Measurements from ENCODE around the gene TP53TG5.

Gene TP53TG5

GRCh38 chr20:45374101-45374467 lies 4.0 kb downstream of the TP53TG5 start:
- no peak overlapping the region for H3K9ac ChIP-seq (ENCODE audit: insufficient read length)
- H3K36me3 ChIP-seq (ENCODE audit: insufficient read depth, low read length), result no peaks in the 10 kb centered on the region
- no peak overlapping the region for H3K4me3 ChIP-seq
- H3K9me3 ChIP-seq (ENCODE audit: low read depth, low read length), result no peaks in the 10 kb centered on the region
- H3K27ac ChIP-seq, result no peak overlapping the region
- TF ChIP-seq FOXP2 (optimal IDR thresholded peaks at IDR 0.05; ENCODE audit: control extremely low read depth, extremely low read length, insufficient read depth), result no peak
- TF ChIP-seq EZH2 (IDR thresholded peaks at IDR 0.05), result no peak
- DNase-seq (ENCODE audit: low read depth, low spot score), result no peak

GRCh38 chr20:45373353-45374100 lies 4.6 kb downstream of the TP53TG5 start:
- TF ChIP-seq FOXP2 (optimal IDR thresholded peaks at IDR 0.05; ENCODE audit: control extremely low read depth, extremely low read length, insufficient read depth) (no peak), POLR2AphosphoS5 (IDR thresholded peaks at IDR 0.05; ENCODE audit: borderline replicate concordance, low read depth, low read length) (no peak), EZH2 (IDR thresholded peaks at IDR 0.05) (no peak)
- no peak for DNase-seq (ENCODE audit: low read depth, low spot score)
- Histone ChIP-seq H3K9me3 (ENCODE audit: low read depth, low read length) (no peaks in the 10 kb centered on the region), H3K4me3 (no peak overlapping the region), H3K36me3 (ENCODE audit: insufficient read depth, low read length) (peaks cover 3% of the 10 kb centered on the region), H3K9ac (ENCODE audit: insufficient read length) (no peak overlapping the region), H3K27ac (no peak overlapping the region)

- Histone ChIP-seq H3K4me3 (no peak overlapping the region), H3K9me3 (ENCODE audit: low read depth, low read length) (no peaks in the 10 kb centered on the region), H3K36me3 (ENCODE audit: insufficient read depth, low read length) (peaks cover 6% of the 10 kb centered on the region), H3K9ac (ENCODE audit: insufficient read length) (no peak overlapping the region), H3K27ac (no peak overlapping the region)
- no peak for DNase-seq (ENCODE audit: low read depth, low spot score)
- no peak for TF ChIP-seq POLR2AphosphoS5 (IDR thresholded peaks at IDR 0.05; ENCODE audit: borderline replicate concordance, low read depth, low read length)
- no peak for TF ChIP-seq FOXP2 (optimal IDR thresholded peaks at IDR 0.05; ENCODE audit: control extremely low read depth, extremely low read length, insufficient read depth)
- TF ChIP-seq EZH2 (IDR thresholded peaks at IDR 0.05), result no peak
Observed at GRCh38 chr20:45372646-45373352, 5.3 kb downstream of the TP53TG5 start.

GRCh38 chr20:45372241-45372640 lies 5.9 kb downstream of the TP53TG5 start:
- H3K9me3 ChIP-seq (ENCODE audit: low read depth, low read length), result no peaks in the 10 kb centered on the region
- no peak overlapping the region for H3K9ac ChIP-seq (ENCODE audit: insufficient read length)
- peaks cover 11% of the 10 kb centered on the region for H3K36me3 ChIP-seq (ENCODE audit: insufficient read depth, low read length)
- H3K27ac ChIP-seq, result no peak overlapping the region
- DNase-seq (ENCODE audit: low read depth, low spot score), result no peak
- no peak for TF ChIP-seq EZH2 (IDR thresholded peaks at IDR 0.05)
- TF ChIP-seq FOXP2 (optimal IDR thresholded peaks at IDR 0.05; ENCODE audit: control extremely low read depth, extremely low read length, insufficient read depth), result no peak
- no peak for TF ChIP-seq POLR2AphosphoS5 (IDR thresholded peaks at IDR 0.05; ENCODE audit: borderline replicate concordance, low read depth, low read length)
- H3K4me3 ChIP-seq, result no peak overlapping the region

GRCh38 chr20:45370571-45371160 lies 7.5 kb downstream of the TP53TG5 start:
- no peak for TF ChIP-seq EZH2 (IDR thresholded peaks at IDR 0.05)
- TF ChIP-seq FOXP2 (optimal IDR thresholded peaks at IDR 0.05; ENCODE audit: control extremely low read depth, extremely low read length, insufficient read depth), result no peak
- TF ChIP-seq POLR2AphosphoS5 (IDR thresholded peaks at IDR 0.05; ENCODE audit: borderline replicate concordance, low read depth, low read length), result no peak
- Histone ChIP-seq H3K27ac (no peak overlapping the region), H3K36me3 (ENCODE audit: insufficient read depth, low read length) (peaks cover 20% of the 10 kb centered on the region), H3K4me3 (no peak overlapping the region), H3K9me3 (ENCODE audit: low read depth, low read length) (no peaks in the 10 kb centered on the region), H3K9ac (ENCODE audit: insufficient read length) (no peak overlapping the region)
- DNase-seq (ENCODE audit: low read depth, low spot score), result no peak

- no peaks in the 10 kb centered on the region for H3K9me3 ChIP-seq (ENCODE audit: low read depth, low read length)
- H3K9ac ChIP-seq (ENCODE audit: insufficient read length), result no peak overlapping the region
- H3K27ac ChIP-seq, result no peak overlapping the region
- no peak for DNase-seq (ENCODE audit: low read depth, low spot score)
- H3K4me3 ChIP-seq, result no peak overlapping the region
- peaks cover 20% of the 10 kb centered on the region for H3K36me3 ChIP-seq (ENCODE audit: insufficient read depth, low read length)
- TF ChIP-seq EZH2 (IDR thresholded peaks at IDR 0.05) (no peak), POLR2AphosphoS5 (IDR thresholded peaks at IDR 0.05; ENCODE audit: borderline replicate concordance, low read depth, low read length) (no peak), FOXP2 (optimal IDR thresholded peaks at IDR 0.05; ENCODE audit: control extremely low read depth, extremely low read length, insufficient read depth) (no peak)
Observed at GRCh38 chr20:45368221-45368980, 9.7 kb downstream of the TP53TG5 start.

- H3K4me3 ChIP-seq, result no peak overlapping the region
- DNase-seq (ENCODE audit: low read depth, low spot score), result no peak
- H3K36me3 ChIP-seq (ENCODE audit: insufficient read depth, low read length), result peaks cover 20% of the 10 kb centered on the region
- no peaks in the 10 kb centered on the region for H3K9me3 ChIP-seq (ENCODE audit: low read depth, low read length)
- no peak for TF ChIP-seq POLR2AphosphoS5 (IDR thresholded peaks at IDR 0.05; ENCODE audit: borderline replicate concordance, low read depth, low read length)
- TF ChIP-seq FOXP2 (optimal IDR thresholded peaks at IDR 0.05; ENCODE audit: control extremely low read depth, extremely low read length, insufficient read depth), result no peak
- no peak for TF ChIP-seq EZH2 (IDR thresholded peaks at IDR 0.05)
- no peak overlapping the region for H3K9ac ChIP-seq (ENCODE audit: insufficient read length)
- H3K27ac ChIP-seq, result no peak overlapping the region
Observed at GRCh38 chr20:45367126-45367525, 11.0 kb downstream of the TP53TG5 start.

GRCh38 chr20:45366631-45367030 lies 11.5 kb downstream of the TP53TG5 start:
- Histone ChIP-seq H3K36me3 (ENCODE audit: insufficient read depth, low read length) (peaks cover 20% of the 10 kb centered on the region), H3K9me3 (ENCODE audit: low read depth, low read length) (no peaks in the 10 kb centered on the region), H3K4me3 (no peak overlapping the region), H3K27ac (no peak overlapping the region), H3K9ac (ENCODE audit: insufficient read length) (no peak overlapping the region)
- no peak for TF ChIP-seq FOXP2 (optimal IDR thresholded peaks at IDR 0.05; ENCODE audit: control extremely low read depth, extremely low read length, insufficient read depth)
- TF ChIP-seq EZH2 (IDR thresholded peaks at IDR 0.05), result no peak
- TF ChIP-seq POLR2AphosphoS5 (IDR thresholded peaks at IDR 0.05; ENCODE audit: borderline replicate concordance, low read depth, low read length), result no peak
- no peak for DNase-seq (ENCODE audit: low read depth, low spot score)
